ENCODE measurements around the gene SF3A1.

SF3A1 gene

GRCh38 chr22:30385942-30386341 lies 29.2 kb upstream of the SF3A1 start:
- no peak for DNase-seq

- DNase-seq, result no peak
Observed at GRCh38 chr22:30383061-30383460, 26.4 kb upstream of the SF3A1 start.

GRCh38 chr22:30382340-30382739 lies 25.6 kb upstream of the SF3A1 start:
- DNase-seq, result no peak

GRCh38 chr22:30381264-30381663 lies 24.6 kb upstream of the SF3A1 start:
- no peak for DNase-seq

GRCh38 chr22:30380011-30380410 lies 23.3 kb upstream of the SF3A1 start:
- no peak for DNase-seq

DNA sequence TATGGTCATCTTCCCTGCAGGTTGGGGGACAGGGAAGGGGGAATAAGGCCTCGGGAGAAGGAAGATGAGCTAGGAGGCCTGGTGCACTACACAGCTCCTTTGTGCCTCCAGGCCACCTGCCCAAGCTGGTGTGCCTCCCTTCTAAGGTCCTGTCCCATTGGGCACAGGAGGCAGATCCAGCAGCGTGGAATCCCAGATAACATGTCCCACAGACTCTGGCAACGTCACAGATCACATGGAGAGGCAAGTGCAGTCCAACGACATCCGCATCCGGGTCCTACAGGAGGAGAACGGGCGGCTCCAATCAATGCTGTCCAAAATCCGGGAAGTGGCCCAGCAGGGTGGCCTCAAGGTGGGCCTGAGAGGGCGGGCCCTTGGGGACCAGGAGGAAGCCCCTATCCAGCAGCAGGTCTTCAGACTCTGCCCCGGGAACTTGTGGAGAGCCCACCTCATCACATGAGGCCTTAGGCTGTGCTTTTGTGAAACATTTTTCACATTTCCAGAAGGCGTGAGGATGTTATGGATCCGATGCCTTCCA lies 18.7 kb upstream of the SF3A1 start:
- DNase-seq, result no peak

- no peak for DNase-seq
Observed at GRCh38 chr22:30373331-30374325, 16.9 kb upstream of the SF3A1 start.

DNA sequence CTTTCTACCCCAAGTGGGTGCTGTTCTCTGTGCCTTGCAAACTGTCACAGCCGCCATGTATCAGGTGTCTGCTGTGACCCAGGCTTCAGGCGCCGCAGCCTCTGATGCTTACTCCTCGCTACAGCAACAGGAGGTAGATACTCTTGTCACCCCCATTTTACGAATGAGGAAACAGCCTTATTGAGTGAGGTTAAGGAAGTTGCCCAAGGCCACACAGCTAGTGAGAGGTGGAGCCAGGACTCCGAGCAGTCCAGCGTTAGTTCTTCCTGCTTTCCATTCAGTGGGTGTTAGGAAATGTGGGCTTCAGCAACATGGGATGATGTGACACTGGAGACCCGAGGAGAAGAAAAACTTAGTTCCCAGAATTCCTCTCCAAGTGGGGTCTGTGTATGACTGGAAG lies 16.2 kb upstream of the SF3A1 start:
- DNase-seq, result no peak

DNA sequence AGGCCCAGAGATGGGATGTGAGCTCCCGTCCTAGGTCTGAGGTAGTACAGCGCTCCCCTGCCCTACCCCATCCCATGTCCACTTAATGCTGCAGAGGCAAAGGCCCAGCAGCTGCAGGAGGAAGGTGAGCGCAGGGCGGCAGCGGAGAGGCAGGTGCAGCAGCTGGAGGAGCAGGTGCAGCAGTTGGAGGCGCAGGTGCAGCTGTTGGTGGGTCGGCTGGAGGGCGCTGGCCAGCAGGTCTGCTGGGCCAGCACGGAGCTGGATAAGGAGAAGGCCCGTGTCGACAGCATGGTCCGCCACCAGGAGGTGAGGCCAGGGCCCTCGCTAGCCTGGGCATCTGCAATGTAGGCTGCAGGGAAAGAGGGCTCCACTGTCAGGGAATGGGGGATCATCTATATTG lies 15.3 kb upstream of the SF3A1 start:
- no peak for DNase-seq

DNA sequence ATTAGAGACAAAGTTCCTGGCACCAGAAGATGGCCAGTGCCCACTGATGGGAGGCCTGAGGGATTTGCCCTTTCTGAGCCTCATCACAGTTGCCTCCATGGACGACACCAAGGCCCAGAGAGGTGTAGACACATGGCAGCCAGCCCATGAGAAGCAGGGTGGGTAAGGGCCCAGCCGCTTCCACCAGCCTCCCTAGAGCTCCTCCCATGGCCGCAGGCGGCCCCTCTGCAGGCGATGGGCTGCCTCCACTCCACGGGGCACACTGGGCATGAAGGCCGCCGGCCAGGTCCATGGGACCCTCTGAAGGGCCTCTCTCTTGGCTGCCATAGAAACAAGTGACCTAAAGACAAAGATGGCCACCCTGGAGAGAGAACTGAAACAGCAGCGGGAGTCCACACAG lies 14.6 kb upstream of the SF3A1 start:
- DNase-seq, result no peak

- no peak for DNase-seq
Observed at GRCh38 chr22:30370641-30371230, 14.0 kb upstream of the SF3A1 start.

DNA sequence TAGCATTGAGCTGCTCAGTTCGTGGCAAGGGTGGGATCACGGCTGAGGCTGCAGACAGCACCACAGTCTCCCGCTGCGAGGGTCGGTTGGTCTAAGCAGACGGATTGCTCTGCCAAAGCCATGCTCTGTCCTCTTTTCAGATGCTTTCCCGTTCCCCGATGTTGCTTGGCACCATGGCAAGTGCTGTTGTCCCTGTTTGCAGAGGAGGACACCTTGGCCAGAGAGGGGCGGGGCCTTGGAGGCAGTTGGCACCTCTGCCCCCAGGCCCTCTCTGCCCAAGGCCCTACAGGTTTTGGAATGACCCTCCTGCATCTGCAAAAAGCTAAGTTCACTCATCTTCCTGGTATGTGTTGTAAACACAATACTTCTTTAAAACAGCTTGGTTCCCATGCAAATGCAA lies 11.7 kb upstream of the SF3A1 start:
- DNase-seq, result no peak

DNA sequence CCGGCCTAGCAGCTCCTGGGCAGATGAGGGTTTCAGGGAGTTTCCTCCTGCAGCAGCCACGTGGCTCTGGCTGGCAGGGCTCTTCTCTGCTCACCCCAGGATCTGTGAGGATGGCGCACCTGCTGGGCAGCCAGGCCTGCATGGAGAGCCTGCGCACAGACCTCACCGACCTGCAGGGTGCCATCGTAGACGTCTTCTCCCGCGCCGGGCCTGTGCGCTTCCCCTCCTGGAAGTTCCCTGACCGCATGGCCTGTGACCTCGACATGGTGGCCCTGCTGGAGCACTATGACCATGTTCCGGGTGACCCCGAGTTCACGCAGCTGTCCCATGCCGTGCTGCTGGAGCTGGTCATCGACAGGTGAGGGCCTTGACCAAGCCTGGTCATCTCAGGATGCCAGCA lies 9.2 kb upstream of the SF3A1 start:
- DNase-seq, result no peak

- no peak for DNase-seq
Observed at GRCh38 chr22:30362651-30363281, 6.1 kb upstream of the SF3A1 start.

DNA sequence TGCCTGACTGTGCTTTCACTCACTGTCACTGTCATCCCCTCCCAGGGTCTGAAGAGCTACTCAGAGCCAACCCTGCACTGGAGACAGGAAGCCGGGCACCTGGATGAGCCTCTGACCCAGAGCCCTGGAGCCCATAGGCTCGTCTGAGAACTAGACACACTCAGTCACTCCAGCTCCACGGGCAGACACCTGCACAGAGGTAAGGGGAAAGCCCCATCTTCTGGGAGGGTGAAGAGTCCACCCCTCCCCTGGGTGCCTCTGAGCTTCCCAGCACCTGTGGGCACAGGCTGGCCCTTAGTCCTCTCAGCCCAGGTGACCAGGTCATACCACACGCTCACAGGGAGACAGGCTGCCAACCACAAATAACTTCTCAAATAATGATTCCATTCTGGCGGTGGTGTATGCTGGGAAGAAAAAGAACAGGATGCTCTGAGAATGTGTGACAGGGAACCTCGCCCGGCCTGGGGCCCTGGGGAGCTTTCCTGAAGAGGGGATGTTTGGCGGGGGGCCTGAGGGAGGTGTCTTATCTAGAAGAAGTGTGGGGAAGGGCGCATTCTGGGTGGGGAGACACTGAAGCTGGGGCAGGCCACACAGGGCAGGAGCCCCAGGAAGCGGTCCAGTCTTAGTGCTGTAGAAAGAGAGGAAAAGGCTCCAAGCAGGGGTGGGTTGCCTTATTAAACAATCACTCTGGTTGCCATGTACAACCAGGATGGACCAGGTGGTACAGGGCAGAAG lies 5.4 kb upstream of the SF3A1 start:
- DNase-seq, result no peak

DNA sequence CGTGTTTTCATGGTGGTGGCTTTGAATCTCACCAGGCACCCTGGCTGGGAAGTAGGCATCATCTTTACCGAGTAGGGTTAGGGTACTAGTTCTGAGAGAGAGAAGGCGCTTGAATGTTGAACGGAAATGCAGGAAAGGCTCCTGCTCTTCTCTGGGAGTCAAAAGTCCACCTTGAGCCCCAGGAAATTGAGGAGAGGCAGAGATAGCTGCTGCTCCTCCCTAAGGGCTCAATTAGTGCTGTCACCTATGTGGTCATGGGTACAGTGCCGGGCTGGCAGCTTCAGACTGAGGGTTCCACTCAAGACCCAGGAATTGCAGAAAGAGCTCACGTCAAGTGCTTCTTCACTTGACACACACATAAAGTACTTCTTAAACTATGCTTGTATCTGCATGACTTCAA lies 1.8 kb upstream of the SF3A1 start:
- no peak for DNase-seq

DNA sequence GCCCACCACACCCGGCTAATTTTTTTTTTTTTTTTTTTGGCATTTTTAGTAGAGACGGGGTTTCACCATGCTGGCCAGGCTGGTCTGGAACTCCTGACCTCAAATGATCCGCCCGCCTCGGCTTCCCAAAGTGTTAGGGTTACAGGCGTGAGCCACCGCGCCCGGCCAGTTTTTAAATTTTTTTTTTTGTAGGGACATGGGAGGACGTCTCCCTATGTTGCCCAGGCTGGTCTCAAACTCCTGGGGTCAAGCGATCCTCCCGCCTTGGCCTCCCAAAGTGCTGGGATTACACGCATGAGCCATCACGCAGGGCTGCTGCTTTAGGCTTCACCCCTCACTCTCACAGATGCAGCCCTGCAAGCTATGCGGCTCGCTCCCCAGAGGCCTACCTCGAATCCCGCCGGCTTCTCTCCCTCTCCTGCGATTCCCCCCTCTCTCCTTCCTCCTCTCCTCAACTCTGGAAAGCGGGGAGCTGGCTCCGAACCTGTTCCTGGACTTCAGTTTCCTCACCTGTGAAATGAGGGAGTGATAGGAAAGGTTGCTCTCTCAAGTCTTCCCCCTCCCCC lies 1.0 kb upstream of the SF3A1 start:
- no peak for DNase-seq

GRCh38 chr22:30357236-30357570 lies 509 bp upstream of the SF3A1 start:
- DNase-seq, result no peak

- DNase-seq, result no peak
Observed at GRCh38 chr22:30354644-30355043, 2.0 kb downstream of the SF3A1 start.

DNA sequence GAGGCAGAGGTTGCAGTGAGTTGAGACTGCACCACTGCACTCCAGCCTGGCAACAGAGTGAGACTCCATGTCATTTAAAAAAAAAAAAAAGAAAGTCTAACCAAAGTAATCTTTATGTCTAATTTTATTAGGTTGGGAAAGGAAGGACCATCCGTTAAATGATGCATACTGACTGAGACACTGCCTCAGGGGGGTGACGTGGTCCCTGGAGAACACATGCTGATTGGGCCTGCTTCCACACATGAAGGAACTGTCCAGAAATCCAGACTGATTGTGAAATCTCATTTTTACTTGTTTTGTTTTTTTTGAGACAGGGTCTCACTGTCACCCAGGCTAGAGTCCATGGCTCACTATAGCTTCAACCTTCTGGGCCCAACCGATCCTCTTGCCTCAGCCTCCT lies 5.5 kb downstream of the SF3A1 start:
- DNase-seq, result no peak

DNA sequence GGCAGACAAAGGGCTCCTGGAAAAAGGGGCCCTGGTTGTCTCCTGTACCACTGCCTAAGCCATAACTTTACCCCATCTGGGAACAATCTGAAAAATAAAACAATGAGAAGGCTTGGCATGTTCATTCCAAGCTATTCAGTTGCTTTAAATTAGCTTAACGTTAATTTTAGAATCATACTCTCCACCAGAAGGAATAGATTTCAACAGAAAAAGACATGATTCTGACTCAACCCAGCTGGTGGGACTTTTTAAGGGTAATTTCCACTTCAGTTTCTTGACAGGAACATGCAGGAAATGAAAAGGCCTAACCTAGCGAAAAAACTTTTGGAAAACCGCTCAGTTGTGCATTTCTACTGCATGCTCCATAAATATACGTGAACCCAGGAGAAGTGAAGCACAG lies 7.9 kb downstream of the SF3A1 start:
- DNase-seq, result no peak

GRCh38 chr22:30348404-30348803 lies 8.3 kb downstream of the SF3A1 start:
- no peak for DNase-seq
